Tibial artery (tissue), 4 donors: Measurements from ENCODE around the gene EZH2.

Source experiments
- DNase-seq, 2 donors: peaks; one replicate each; pipeline ENCODE4 v3.0.0-alpha.2; 2019
- H3K27ac ChIP-seq, 2 donors: fragments of 200-600 bp; sonication (generic) in 1 of 2; 1 replicate in 1 of 2; 2 replicates in 1 of 2; pipeline ENCODE4 v1.5.1; 2018 to 2019; ENCODE audit warnings: mild to moderate bottlenecking in 1 of 2
- H3K27me3 ChIP-seq, 2 donors: fragments of 200-600 bp; sonication (generic) in 1 of 2; one replicate each; pipeline versions ENCODE4 v1.5.1 to v1.6.0; 2016 to 2019
- H3K36me3 ChIP-seq, 3 donors: fragments of 200-600 bp; sonication (generic) in 2 of 3; one replicate each; pipeline ENCODE4 v1.5.1; 2016 to 2019; ENCODE audit warnings: mild to moderate bottlenecking in 2 of 3
- H3K4me1 ChIP-seq, 4 donors: fragments of 200-600 bp; sonication (generic) in 2 of 4; 1 replicate in 3 of 4; 2 replicates in 1 of 4; pipeline ENCODE4 v1.5.1; 2016 to 2019
- H3K4me3 ChIP-seq, 2 donors: fragments of 200-600 bp; sonication (generic) in 1 of 2; 1 replicate in 1 of 2; 2 replicates in 1 of 2; pipeline ENCODE4 v1.5.1; 2018 to 2019; ENCODE audit warnings: mild to moderate bottlenecking in 2 of 2
- H3K9me3 ChIP-seq, 3 donors: fragments of 200-600 bp; sonication (generic) in 1 of 3; one replicate each; pipeline ENCODE4 v1.5.1; 2016 to 2019
- intact Hi-C: fragments of 100-400 bp; cut with DNase I; formaldehyde crosslinking; loops from one replicate; pipeline ENCODE4 v1.15.0; 2023; ENCODE audit warnings: low total_unique reads
- TF ChIP-seq, protein P1 (sequence below), 2 experiments: fragments of 200-600 bp in 1 of 2; fragments of 450-650 bp in 1 of 2; IDR thresholded peaks; one replicate each; pipeline ENCODE4 v1.5.1; 2017 to 2019; ENCODE audit warnings: antibody characterized with exemption in 2 of 2, mild to moderate bottlenecking in 1 of 2, moderate library complexity in 1 of 2

Gene EZH2

GRCh38 chr7:148821422-148821821, 62.7 kb downstream of the EZH2 start:
- intact Hi-C loops: no loop called here
- TF ChIP-seq, protein P1, sequence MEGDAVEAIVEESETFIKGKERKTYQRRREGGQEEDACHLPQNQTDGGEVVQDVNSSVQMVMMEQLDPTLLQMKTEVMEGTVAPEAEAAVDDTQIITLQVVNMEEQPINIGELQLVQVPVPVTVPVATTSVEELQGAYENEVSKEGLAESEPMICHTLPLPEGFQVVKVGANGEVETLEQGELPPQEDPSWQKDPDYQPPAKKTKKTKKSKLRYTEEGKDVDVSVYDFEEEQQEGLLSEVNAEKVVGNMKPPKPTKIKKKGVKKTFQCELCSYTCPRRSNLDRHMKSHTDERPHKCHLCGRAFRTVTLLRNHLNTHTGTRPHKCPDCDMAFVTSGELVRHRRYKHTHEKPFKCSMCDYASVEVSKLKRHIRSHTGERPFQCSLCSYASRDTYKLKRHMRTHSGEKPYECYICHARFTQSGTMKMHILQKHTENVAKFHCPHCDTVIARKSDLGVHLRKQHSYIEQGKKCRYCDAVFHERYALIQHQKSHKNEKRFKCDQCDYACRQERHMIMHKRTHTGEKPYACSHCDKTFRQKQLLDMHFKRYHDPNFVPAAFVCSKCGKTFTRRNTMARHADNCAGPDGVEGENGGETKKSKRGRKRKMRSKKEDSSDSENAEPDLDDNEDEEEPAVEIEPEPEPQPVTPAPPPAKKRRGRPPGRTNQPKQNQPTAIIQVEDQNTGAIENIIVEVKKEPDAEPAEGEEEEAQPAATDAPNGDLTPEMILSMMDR (IDR thresholded peaks at IDR 0.05): no peak
- Histone ChIP-seq H3K9me3 (no peaks in the 10 kb centered on the region), H3K27me3 (no peaks in the 10 kb centered on the region), H3K27ac (no peak overlapping the region), H3K4me1 (peaks cover 0 to 4% (median 0%) of the 10 kb centered on the region in 4 donors), H3K36me3 (no peaks in the 10 kb centered on the region), H3K4me3 (no peak overlapping the region)
- DNase-seq: no peak

GRCh38 chr7:148819697-148820360, 64.3 kb downstream of the EZH2 start:
- H3K4me1 ChIP-seq: peaks cover 0 to 8% (median 0%) of the 10 kb centered on the region in 4 donors
- intact Hi-C loops: no loop called here
- no peaks in the 10 kb centered on the region for H3K27me3 ChIP-seq
- no peak overlapping the region for H3K27ac ChIP-seq
- H3K36me3 ChIP-seq: no peaks in the 10 kb centered on the region
- H3K9me3 ChIP-seq: no peaks in the 10 kb centered on the region
- no peak for DNase-seq
- H3K4me3 ChIP-seq: no peak overlapping the region
- TF ChIP-seq, protein P1 (IDR thresholded peaks at IDR 0.05): no peak

DNA sequence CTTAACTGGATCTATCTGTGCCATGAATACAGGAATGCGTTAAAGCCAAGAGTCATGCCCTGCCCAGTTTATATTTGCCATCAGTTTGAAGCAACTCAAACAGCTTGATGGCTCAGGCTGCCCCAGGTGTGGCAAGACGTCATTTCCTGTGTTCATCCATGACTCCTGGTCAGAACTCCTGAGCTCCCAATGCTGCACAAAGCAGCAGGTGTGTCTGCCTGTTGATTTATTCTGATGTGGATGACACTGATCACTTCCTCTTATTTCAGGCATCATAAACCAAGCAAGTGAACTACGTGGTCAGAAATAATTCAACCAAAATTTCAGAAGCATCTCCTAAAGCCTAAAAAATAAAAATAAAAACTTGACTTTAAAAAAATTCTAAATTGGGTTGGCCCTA, 68.5 kb downstream of the EZH2 start:
- no peaks in the 10 kb centered on the region for H3K36me3 ChIP-seq
- TF ChIP-seq, protein P1 (IDR thresholded peaks at IDR 0.05): no peak
- peaks cover 0 to 8% (median 0%) of the 10 kb centered on the region in 4 donors for H3K4me1 ChIP-seq
- no peak for DNase-seq
- H3K27me3 ChIP-seq: no peaks in the 10 kb centered on the region
- intact Hi-C loops: no loop called here
- no peak overlapping the region for H3K27ac ChIP-seq
- no peaks in the 10 kb centered on the region for H3K9me3 ChIP-seq
- H3K4me3 ChIP-seq: no peak overlapping the region

GRCh38 chr7:148814922-148815559, 69.0 kb downstream of the EZH2 start:
- peaks cover 0 to 8% (median 0%) of the 10 kb centered on the region in 4 donors for H3K4me1 ChIP-seq
- H3K4me3 ChIP-seq: no peak overlapping the region
- no peak overlapping the region for H3K27ac ChIP-seq
- intact Hi-C loops: no loop called here
- DNase-seq: no peak
- no peaks in the 10 kb centered on the region for H3K27me3 ChIP-seq
- no peaks in the 10 kb centered on the region for H3K9me3 ChIP-seq
- TF ChIP-seq, protein P1 (IDR thresholded peaks at IDR 0.05): no peak
- no peaks in the 10 kb centered on the region for H3K36me3 ChIP-seq

GRCh38 chr7:148813890-148814289, 70.2 kb downstream of the EZH2 start:
- Histone ChIP-seq H3K36me3 (no peaks in the 10 kb centered on the region), H3K27ac (no peak overlapping the region), H3K4me1 (peaks cover 0 to 8% (median 0%) of the 10 kb centered on the region in 4 donors), H3K4me3 (no peak overlapping the region), H3K9me3 (no peaks in the 10 kb centered on the region), H3K27me3 (no peaks in the 10 kb centered on the region)
- intact Hi-C loops: no loop called here
- TF ChIP-seq, protein P1 (IDR thresholded peaks at IDR 0.05): no peak
- no peak for DNase-seq
